Activated CD8-positive, alpha-beta memory T cell treated with anti-CD3 and anti-CD28 coated beads for 24 hours (primary cell): ENCODE results near the gene B3GNT9.

Source experiments
- DNase-seq: peaks from one replicate; pipeline ENCODE4 v3.0.0-alpha.2; 2020

B3GNT9 gene

DNA sequence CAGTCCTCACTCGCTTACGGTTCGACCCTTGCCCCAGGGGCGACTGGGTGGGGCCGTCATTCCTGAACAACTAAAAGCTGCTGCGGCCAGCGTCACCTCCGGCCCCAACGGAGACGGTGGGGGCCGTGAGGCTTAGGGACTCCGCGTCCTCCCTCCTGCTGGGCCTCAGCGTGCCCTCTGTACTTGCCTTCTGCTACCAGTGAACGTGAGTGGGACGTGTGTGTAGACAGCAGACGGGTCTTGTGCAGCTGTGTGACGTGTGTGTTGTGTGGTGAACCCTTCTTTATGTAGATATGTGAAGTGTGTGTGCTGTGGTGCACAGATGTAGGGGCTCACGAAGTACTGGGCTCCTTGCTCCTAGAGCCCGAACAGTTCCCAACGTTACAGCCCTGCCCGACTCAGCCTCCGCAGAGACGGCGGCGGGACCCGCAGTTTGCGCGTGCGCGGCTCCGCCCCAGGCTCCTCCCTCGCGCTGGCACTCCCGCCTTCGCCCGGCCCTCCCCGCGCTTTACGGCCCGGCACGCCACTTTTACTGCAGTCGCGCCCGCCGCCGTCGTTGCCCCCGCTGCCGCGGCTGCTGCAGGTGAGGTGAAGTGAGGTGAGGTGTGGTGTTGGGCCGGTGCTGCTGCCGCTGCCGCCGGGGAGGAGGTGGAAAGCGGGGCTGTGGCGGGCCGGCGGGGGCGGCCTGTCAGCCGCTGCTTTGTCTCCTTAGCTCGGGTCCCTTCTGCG, 41.2 kb downstream of the B3GNT9 start, which contains the start of gene PHAF1:
Gene PHAF1, plus strand, starts transcription at position 535 of the 729 bp plus-strand sequence. CDS start 235 bp downstream, outside the sequence.
- peak; percentile 99 for DNase-seq

- DNase-seq, result no peak
Measured at GRCh38 chr16:67108931-67109406, 41.8 kb downstream of the B3GNT9 start.

DNA sequence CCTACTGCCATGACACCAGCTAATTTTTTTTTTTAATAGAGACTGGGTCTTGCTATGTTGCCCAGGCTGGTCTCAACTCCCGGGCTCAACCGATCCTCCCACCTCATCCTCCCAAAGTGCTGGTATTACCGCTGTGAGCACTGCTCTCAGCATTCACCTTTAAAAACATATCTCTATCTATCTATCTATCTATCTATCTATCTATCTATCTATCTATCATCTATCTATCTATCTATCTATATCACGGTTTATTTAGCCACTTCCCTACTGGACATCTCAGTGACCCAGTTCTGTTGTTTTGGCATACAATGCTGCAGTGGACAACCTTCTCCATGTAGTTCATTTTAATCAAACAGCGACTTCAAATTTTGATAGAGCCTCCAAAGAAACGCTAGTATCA, 42.3 kb downstream of the B3GNT9 start:
- DNase-seq, result no peak

- no peak for DNase-seq
Measured at GRCh38 chr16:67105881-67106280, 44.9 kb downstream of the B3GNT9 start.

DNA sequence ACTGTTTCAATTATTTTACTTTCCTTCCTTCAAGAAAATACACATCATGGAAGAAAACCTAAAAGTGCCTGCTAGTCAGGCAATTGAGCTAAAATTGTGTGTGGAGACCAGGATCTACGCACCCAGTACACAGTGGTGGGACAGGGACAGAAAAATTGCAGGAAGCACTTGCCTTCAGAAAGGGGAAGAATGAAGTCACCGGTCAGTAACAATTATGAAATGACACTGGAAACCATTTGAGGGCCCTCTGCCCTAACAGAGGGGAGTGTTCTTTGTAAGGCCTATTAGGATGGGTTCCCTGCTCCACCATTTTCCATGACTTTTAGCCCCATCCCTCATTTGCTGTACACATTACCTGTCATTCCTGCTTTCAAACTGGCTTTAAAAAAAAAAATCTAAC, 45.6 kb downstream of the B3GNT9 start:
- DNase-seq, result no peak

DNA sequence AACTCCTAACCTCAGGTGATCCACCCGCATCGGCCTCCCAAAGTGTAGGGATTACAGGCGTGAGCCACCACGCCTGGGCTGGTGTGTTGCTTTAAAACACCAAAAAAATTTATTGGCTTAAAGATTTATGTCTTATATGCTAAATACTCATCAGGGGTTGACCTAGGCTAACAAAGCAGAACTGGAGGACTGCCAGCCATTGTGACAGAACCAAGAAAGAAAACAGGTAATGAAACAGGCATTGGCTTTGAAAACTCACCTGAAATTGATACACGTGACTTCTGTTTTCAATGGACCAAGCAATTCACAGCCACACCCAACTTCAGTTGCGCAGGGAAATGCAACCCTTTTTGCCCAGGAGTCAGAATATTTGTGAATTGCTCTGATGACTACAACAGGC, 46.0 kb downstream of the B3GNT9 start:
- DNase-seq, result no peak

GRCh38 chr16:67104061-67104460, 46.7 kb downstream of the B3GNT9 start:
- no peak for DNase-seq

DNA sequence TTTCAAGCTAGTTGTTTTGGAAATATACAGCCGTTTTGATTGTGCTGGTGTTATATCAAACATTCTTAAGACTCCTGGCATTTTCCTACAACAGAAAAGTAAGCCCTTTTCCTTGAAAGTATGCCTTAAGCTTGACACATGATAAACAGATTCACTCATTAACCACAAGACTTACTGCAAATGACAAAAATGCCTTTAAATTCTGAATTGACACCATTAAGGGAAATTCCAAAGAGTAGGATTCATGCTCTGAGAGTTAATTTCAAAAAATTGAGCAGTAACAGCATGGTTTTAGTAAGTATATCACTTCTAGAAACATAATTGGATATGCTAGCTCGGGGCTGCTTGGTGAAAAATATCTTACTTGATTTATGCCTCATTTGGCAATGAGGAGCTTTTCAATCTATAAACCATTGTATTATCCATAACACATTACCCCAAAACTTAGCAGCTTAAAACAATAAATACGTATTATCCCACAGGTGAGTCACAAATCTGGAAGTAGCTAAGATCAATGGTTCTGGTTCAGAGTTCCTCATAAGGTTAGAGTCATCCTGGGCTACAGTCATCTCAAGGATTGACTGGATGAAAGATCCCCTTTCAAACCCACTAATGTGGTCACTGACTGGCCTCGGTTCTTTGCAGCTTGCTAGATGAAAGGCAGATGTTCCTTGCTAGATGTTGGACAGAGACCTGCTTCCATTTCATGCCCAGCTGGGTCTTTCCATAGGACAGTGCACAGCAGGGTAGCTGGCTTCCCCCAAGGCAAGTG, 49.3 kb downstream of the B3GNT9 start:
- no peak for DNase-seq

DNA sequence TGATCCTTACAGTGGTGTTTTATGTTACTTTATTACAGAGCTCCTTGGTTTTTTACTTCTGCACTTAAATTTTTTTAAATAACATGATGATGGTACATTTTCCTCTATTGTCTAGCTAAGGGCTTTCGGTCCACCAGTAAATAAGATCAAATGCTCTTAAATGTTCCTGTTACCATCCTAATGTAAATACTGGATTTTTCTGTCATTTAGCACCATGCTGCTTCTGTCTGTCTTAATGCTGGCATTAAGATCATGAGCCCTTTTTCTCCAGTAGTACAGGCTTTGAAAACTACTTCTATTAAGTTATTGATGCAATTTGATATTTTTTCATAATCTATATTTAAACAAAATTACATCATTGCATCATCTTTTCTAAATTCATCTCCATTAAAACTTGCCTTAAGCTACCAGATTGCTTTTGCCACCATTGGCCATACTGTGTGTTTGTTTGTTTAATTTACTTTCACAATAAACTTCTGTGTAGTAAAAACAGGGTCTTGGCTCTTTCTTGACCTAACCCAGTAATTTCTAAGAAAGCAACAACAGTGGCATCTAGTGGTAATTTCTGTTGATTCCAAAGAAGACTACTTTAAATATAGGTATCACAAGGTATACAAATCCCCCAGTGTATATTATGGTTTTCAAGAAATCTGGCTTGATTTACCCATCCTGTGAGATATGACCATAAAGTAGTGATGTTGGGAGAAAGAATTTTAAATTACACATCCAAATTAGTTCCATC, 50.1 kb downstream of the B3GNT9 start:
- no peak for DNase-seq

- DNase-seq, result no peak
Measured at GRCh38 chr16:67098599-67098998, 52.2 kb downstream of the B3GNT9 start.
